DND-41 (cell line): ENCODE data around the gene AUTS2.

ENCODE experiments used
- ATAC-seq: fragments of 200-7000 bp; cut with Tn5 transposase; 3 replicates; pipeline ENCODE4 v1.9.1; 2021; ENCODE audit warnings: low read depth; ENCODE audit not compliant: insufficient read depth
- DNase-seq: peaks from one replicate; pipeline ENCODE4 v3.0.0-alpha.2; 2020
- H2AFZ ChIP-seq: 2 replicates; pipeline ENCODE4 v1.6.0; 2012; ENCODE audit warnings: low read depth, low read length
- H3K27ac ChIP-seq: 2 replicates; pipeline ENCODE4 v1.5.1; 2012; ENCODE audit warnings: low read length, inconsistent platforms
- H3K27me3 ChIP-seq: fragments of 200-600 bp; sonication (generic); 2 replicates; pipeline ENCODE4 v1.6.0; 2012; ENCODE audit warnings: low read length, mild to moderate bottlenecking, inconsistent platforms; ENCODE audit not compliant: insufficient read depth, poor library complexity
- H3K36me3 ChIP-seq: 2 replicates; pipeline ENCODE4 v1.5.1; 2012; ENCODE audit warnings: low read length, inconsistent platforms; ENCODE audit not compliant: insufficient read depth
- H3K4me1 ChIP-seq: 2 replicates; pipeline ENCODE4 v1.5.1; 2012; ENCODE audit warnings: mild to moderate bottlenecking, low read length; ENCODE audit not compliant: insufficient read depth
- H3K4me2 ChIP-seq: 2 replicates; pipeline ENCODE4 v1.6.0; 2012; ENCODE audit warnings: mild to moderate bottlenecking, moderate library complexity, low read length, inconsistent platforms; ENCODE audit not compliant: insufficient read depth
- H3K4me3 ChIP-seq, 2 experiments: fragments of 200-600 bp in 1 of 2; shearing (Covaris generic) in 1 of 2; 2 replicates each; pipeline ENCODE4 v1.5.1; 2012 to 2016; ENCODE audit warnings: inconsistent platforms in 2 of 2, low read length in 2 of 2, mild to moderate bottlenecking in 2 of 2, low read depth in 1 of 2, moderate library complexity in 1 of 2
- H3K79me2 ChIP-seq: 2 replicates; pipeline ENCODE4 v1.6.0; 2012; ENCODE audit warnings: low read length, inconsistent platforms; ENCODE audit not compliant: insufficient read depth
- H3K9ac ChIP-seq: 2 replicates; pipeline ENCODE4 v1.6.0; 2012; ENCODE audit warnings: low read depth, mild to moderate bottlenecking, inconsistent platforms, low read length, moderate library complexity
- H3K9me3 ChIP-seq: 2 replicates; pipeline ENCODE4 v1.5.1; 2012; ENCODE audit warnings: low read length, moderate library complexity, mild to moderate bottlenecking, inconsistent platforms; ENCODE audit not compliant: insufficient read depth, severe bottlenecking
- H4K20me1 ChIP-seq: 2 replicates; pipeline ENCODE4 v1.6.0; 2012; ENCODE audit warnings: low read length; ENCODE audit not compliant: insufficient read depth
- CTCF ChIP-seq: IDR thresholded peaks from 2 replicates; pipeline ENCODE4 v1.5.1; 2012; ENCODE audit warnings: borderline replicate concordance, low read length, moderate library complexity, mild to moderate bottlenecking; ENCODE audit not compliant: poor library complexity, severe bottlenecking; ENCODE audit errors: extremely low read depth
- EZH2 ChIP-seq: IDR thresholded peaks from 3 replicates; pipeline ENCODE4 v1.6.1; 2012; ENCODE audit warnings: borderline replicate concordance, low read depth, mild to moderate bottlenecking, moderate library complexity, low read length, inconsistent platforms; ENCODE audit not compliant: severe bottlenecking

The AUTS2 gene

GRCh38 chr7:69622960-69623359 lies 24.7 kb downstream of the AUTS2 start:
- Histone ChIP-seq H3K4me1 (peaks cover 4% of the 10 kb centered on the region; the same call in 1 of the 2 replicates), H3K27ac (no peak overlapping the region), H3K9ac (no peak overlapping the region), H3K79me2 (peaks cover 89% of the 10 kb centered on the region), H3K4me2 (no peak overlapping the region), H2AFZ (no peak overlapping the region), H3K27me3 (no peaks in the 10 kb centered on the region), H3K9me3 (no peaks in the 10 kb centered on the region), H3K4me3 (no peak overlapping the region), H4K20me1 (peaks cover 45% of the 10 kb centered on the region; the same call in 1 of the 2 replicates), H3K36me3 (no peaks in the 10 kb centered on the region)
- DNase-seq (no peak), ATAC-seq (no peak)
- no peak for TF ChIP-seq CTCF

GRCh38 chr7:69624435-69625230 lies 26.4 kb downstream of the AUTS2 start:
- DNase-seq (peak; percentile 28), ATAC-seq (peak; percentile 82)
- Histone ChIP-seq H3K4me1 (peaks cover 4% of the 10 kb centered on the region; the same call in 1 of the 2 replicates), H3K4me3 (no peak overlapping the region), H4K20me1 (peaks cover 43% of the 10 kb centered on the region), H3K79me2 (peaks cover 86% of the 10 kb centered on the region), H3K4me2 (no peak overlapping the region), H3K9me3 (no peaks in the 10 kb centered on the region), H3K9ac (no peak overlapping the region), H3K27ac (no peak overlapping the region), H3K27me3 (no peaks in the 10 kb centered on the region), H2AFZ (no peak overlapping the region), H3K36me3 (no peaks in the 10 kb centered on the region)
- TF ChIP-seq CTCF (no peak), EZH2 (no peak)

GRCh38 chr7:69625238-69625637 lies 27.0 kb downstream of the AUTS2 start:
- no peak overlapping the region for H2AFZ ChIP-seq
- no peaks in the 10 kb centered on the region for H3K27me3 ChIP-seq
- H3K4me3 ChIP-seq = no peak overlapping the region
- no peak overlapping the region for H3K27ac ChIP-seq
- no peaks in the 10 kb centered on the region for H3K9me3 ChIP-seq
- no peak overlapping the region for H3K9ac ChIP-seq
- H4K20me1 ChIP-seq = peaks cover 46% of the 10 kb centered on the region
- H3K36me3 ChIP-seq = no peaks in the 10 kb centered on the region
- no peak for DNase-seq
- H3K79me2 ChIP-seq = peaks cover 84% of the 10 kb centered on the region
- TF ChIP-seq CTCF = no peak
- no peak for TF ChIP-seq EZH2
- peaks cover 4% of the 10 kb centered on the region; the same call in 1 of the 2 replicates for H3K4me1 ChIP-seq
- H3K4me2 ChIP-seq = no peak overlapping the region
- ATAC-seq = no peak
